Measurements from ENCODE around the gene LENG1. TPM values are rescaled to one million over a fixed set of nuclear protein-coding genes. Genes with fewer than 3 reads are reported as not detected.
"Not testable (repeated sequence)": the region's sequence is repeated elsewhere in the genome, so short reads cannot be mapped to it uniquely, and the experiment has no call there.

The LENG1 gene
- total RNA-seq, 1 donor from 2014 or later, result 7.3 TPM

DNA sequence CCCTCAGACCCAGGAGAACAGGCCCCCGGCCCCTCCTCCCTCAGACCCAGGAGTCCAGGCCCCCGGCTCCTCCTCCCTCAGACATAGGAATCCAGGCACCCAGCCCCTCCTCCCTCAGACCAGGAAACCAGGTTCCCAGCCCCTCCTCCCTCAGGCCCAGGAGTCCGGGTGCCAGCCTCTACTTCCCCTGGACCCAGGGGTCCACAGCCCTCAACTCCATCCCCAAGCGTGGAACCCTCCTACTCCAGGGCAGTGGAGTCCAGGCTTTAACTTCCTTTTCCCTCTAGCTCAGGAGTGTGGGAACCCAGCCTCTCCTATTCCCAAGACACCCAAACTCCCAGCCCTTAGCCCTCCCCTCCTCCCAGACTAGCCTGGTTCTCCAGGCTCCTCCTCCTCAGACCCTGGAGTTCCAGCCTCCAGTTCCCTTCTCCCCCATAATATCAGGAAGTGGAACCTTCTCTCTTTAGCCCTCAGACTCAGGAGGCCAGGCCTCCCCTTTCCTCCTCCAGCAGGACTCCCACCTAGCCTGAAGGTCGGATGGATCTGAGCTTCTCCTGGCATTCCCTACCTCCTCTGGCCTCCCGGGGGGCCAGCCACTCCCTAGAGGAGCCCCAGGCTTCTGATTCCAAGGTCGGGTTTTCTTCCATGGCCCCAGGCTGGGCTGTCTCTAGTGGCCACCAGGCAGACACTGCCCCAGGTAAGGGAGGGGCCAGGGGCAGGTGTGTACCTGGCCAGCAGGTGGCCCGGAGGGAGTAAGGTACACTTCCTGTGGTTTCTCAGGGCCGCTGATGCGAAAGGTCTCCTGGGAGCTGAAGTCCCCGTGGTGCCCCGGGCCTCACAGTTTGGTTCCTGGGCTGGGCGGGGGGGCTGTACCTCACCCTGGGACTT is 13.2 kb upstream of the LENG1 start, which contains the start of gene TMC4:
TSS of gene TMC4 (minus strand) at position 690 of the 888 bp plus-strand sequence. CDS start at position 647, 43 bp downstream.
- H3K36me3 ChIP-seq, result no peaks in the 10 kb centered on the region
- H3K27ac ChIP-seq (replicated peaks), result peak within 1 kb of the TSS; percentile 65
- H3K27me3 ChIP-seq (ENCODE audit: low read depth), result peaks cover 36% of the 10 kb centered on the region
- H3K9me3 ChIP-seq (replicated peaks), result no peaks in the 10 kb centered on the region
- peaks cover 6% of the 10 kb centered on the region for H3K4me1 ChIP-seq
- intact Hi-C loops (cut with micrococcal nuclease), result loop anchor here (10.0 kb wide), 1 partner anchor 62 kb away; no protein-coding TSS in a partner anchor
- DNase-seq, result no peak
- TF ChIP-seq, protein P1, sequence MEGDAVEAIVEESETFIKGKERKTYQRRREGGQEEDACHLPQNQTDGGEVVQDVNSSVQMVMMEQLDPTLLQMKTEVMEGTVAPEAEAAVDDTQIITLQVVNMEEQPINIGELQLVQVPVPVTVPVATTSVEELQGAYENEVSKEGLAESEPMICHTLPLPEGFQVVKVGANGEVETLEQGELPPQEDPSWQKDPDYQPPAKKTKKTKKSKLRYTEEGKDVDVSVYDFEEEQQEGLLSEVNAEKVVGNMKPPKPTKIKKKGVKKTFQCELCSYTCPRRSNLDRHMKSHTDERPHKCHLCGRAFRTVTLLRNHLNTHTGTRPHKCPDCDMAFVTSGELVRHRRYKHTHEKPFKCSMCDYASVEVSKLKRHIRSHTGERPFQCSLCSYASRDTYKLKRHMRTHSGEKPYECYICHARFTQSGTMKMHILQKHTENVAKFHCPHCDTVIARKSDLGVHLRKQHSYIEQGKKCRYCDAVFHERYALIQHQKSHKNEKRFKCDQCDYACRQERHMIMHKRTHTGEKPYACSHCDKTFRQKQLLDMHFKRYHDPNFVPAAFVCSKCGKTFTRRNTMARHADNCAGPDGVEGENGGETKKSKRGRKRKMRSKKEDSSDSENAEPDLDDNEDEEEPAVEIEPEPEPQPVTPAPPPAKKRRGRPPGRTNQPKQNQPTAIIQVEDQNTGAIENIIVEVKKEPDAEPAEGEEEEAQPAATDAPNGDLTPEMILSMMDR (IDR thresholded peaks at IDR 0.05; ENCODE audit: borderline replicate concordance), result no peak
- peak within 1 kb of the TSS; percentile 48 for H3K4me3 ChIP-seq

DNA sequence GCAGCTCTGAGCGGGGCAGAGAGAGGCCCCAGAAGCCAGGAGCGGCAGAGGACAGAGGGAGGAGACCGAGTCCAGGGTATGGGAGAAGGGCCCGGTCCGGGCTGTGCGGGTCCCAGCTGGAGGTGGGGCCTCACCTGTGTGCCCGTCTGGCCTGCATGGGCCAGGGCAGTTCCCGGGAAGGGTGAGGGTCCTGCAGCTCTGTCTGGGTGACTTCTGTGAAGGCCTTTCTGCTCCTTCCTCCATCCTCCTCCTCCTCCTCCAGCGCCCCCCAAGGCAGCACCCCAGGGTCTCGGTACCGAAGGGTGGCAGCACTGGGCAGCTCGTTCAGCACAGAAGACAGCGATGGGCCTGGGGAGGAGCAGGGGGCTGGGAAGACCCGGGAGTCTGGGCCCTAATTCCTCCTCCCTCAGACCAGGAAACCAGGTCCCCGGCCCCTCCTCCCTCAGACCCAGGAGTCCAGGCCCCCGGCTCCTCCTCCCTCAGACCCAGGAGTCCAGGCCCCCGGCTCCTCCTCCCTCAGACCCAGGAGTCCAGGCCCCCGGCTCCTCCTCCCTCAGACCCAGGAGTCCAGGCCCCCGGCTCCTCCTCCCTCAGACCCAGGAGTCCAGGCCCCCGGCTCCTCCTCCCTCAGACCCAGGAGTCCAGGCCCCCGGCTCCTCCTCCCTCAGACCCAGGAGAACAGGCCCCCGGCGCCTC is 12.4 kb upstream of the LENG1 start:
- H3K4me1 ChIP-seq; DNase-seq; H3K36me3 ChIP-seq; H3K4me3 ChIP-seq; H3K9me3 ChIP-seq (replicated peaks): not testable (repeated sequence)
- H3K27ac ChIP-seq (replicated peaks), result peak overlapping the region; percentile 40
- intact Hi-C loops (cut with micrococcal nuclease), result loop anchor here (10.0 kb wide), 1 partner anchor 63 kb away; no protein-coding TSS in a partner anchor
- peaks cover 45% of the 10 kb centered on the region for H3K27me3 ChIP-seq (ENCODE audit: low read depth)

DNA sequence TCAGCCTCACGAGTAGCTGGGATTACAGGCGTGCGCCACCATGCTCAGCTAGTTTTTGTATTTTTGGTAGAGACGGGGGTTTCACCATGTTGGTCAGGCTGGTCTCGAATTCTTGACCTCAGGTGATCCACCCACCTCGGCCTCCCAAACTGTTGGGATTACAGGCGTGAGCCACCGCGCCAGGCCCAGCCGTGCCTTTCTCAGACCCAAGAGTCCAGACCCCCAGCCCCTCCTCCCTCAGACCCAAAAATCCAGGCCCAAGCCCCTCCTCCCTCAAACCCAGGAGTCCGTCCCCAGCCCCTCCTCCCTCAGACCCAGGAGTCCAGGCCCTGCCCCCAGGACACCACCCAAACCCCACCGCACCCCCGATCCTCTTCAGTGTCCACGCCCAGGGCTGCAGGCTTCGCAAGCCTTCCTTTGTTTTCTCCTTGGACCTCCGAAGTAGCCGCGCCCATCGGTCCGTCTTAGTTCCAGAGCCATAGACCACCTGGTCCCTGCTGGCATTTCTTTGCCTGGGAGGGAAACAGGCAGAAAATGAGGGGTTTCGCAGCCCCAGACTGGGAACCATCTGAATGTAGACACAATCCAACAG is 9.7 kb upstream of the LENG1 start:
- intact Hi-C loops (cut with micrococcal nuclease), result no loop called here
- no peaks in the 10 kb centered on the region for H3K36me3 ChIP-seq
- no peak overlapping the region for H3K27ac ChIP-seq (replicated peaks)
- TF ChIP-seq, protein P1 (IDR thresholded peaks at IDR 0.05; ENCODE audit: borderline replicate concordance), result no peak
- H3K9me3 ChIP-seq (replicated peaks), result no peaks in the 10 kb centered on the region
- no peak overlapping the region for H3K4me3 ChIP-seq
- no peak for DNase-seq
- peaks cover 71% of the 10 kb centered on the region for H3K27me3 ChIP-seq (ENCODE audit: low read depth)
- H3K4me1 ChIP-seq, result peaks cover 6% of the 10 kb centered on the region

DNA sequence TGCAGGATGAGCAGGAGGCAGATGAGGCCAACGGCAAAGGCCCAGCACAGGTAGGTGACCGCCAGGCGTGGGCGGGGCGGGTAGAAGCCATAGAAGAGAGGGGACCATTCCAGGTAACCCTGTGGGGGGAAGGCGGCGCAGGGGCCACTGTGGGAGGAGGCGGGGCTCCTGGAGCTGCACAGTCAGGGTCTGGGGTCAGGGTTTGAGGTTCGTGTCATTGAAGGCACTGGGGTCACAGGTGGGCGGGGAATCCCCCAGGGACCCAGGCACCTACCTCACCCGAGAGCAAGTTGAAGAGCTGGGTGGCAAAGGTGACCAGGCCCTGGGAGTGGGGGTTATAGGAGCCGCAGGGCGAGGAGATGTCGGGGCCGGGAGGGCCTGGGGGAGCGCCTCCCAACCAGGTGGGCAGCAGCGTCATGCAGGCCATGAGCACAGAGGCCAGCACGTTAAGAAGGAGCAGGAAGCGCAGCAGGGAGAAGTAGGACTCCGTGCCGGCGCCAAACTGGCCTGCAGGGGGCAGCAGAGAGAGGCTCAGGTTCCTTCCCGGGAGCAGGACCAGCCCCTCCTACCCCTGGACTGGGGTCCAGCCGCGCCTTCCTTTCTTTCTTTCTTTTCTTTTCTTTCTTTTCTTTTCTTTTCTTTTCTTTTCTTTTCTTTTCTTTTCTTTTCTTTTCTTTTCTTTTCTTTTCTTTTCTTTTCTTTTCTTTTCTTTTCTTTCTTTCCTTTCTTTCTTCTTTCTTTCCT is 8.8 kb upstream of the LENG1 start:
- TF ChIP-seq, protein P1 (IDR thresholded peaks at IDR 0.05; ENCODE audit: borderline replicate concordance), result peak; percentile 87
- H3K27me3 ChIP-seq (ENCODE audit: low read depth), result peaks cover 64% of the 10 kb centered on the region
- intact Hi-C loops (cut with micrococcal nuclease), result no loop called here
- H3K27ac ChIP-seq (replicated peaks), result no peak overlapping the region
- H3K9me3 ChIP-seq (replicated peaks), result no peaks in the 10 kb centered on the region
- peak; percentile 93 for DNase-seq
- no peak overlapping the region for H3K4me3 ChIP-seq
- peaks cover 6% of the 10 kb centered on the region for H3K4me1 ChIP-seq
- H3K36me3 ChIP-seq, result no peaks in the 10 kb centered on the region

DNA sequence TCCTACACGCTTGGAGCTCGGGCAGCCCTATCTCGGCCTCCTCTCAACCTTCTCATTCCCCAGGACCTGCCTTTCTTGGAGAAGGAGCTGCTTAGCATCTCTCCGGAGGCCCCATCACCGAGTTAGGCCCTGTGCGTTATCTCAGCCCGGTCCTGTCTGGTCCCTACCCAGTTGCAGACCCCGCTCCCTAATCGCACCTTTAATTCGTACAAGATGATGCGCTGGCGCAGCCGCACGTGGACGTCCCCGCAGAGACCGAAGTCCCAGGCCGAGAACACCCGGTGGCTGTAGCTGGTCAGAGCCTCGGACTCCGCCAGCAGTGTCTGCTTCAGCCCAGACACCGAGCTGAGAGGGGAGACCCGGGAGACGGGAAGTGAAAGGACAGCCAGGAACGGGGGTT is 5.7 kb upstream of the LENG1 start:
- intact Hi-C loops (cut with micrococcal nuclease), result no loop called here
- Histone ChIP-seq H3K27me3 (ENCODE audit: low read depth) (peaks cover 44% of the 10 kb centered on the region), H3K36me3 (no peaks in the 10 kb centered on the region), H3K4me3 (no peak overlapping the region), H3K9me3 (replicated peaks) (no peaks in the 10 kb centered on the region), H3K4me1 (peaks cover 32% of the 10 kb centered on the region), H3K27ac (replicated peaks) (no peak overlapping the region)
- no peak for DNase-seq
- TF ChIP-seq, protein P1 (IDR thresholded peaks at IDR 0.05; ENCODE audit: borderline replicate concordance), result no peak

Data from left ventricle myocardium inferior (tissue), 1 donor.